MCF 10A (cell line): ENCODE data around the gene BUD31. TPM values are rescaled to one million over a fixed set of nuclear protein-coding genes. Genes with fewer than 3 reads are reported as not detected.

Source experiments
- Bru-seq: library from RNA; stranded (reverse); fragments of 400-500 nt; gene quantifications from one replicate; lab custom pipeline; 2021; lab: Mats Ljungman, UMichigan
- BruChase-seq, 2 experiments: library from RNA; stranded (reverse); fragments of 400-500 nt; gene quantifications; one replicate each; lab custom pipeline; 2021; lab: Mats Ljungman, UMichigan
- BruUV-seq: library from RNA; stranded (reverse); fragments of 400-500 nt; replicated peaks from 2 replicates; lab custom pipeline; 2021; lab: Mats Ljungman, UMichigan
- CTCF ChIA-PET: fragments of 300-600 bp; sonication (Branson Sonifier 250); formaldehyde crosslinking; extraction: SDS; loops from one replicate; lab custom pipeline; 2021; ENCODE audit warnings: antibody characterized with exemption, inconsistent platforms; lab: Yijun Ruan, JAX
- POLR2A ChIA-PET: fragments of 300-600, 350-650 bp; sonication (Branson Sonifier 250); formaldehyde crosslinking; extraction: SDS; loops from one replicate; lab custom pipeline; 2020; ENCODE audit warnings: antibody characterized with exemption, inconsistent platforms; lab: Yijun Ruan, JAX
- DNase-seq: peaks from one replicate; pipeline ENCODE4 v3.0.0-alpha.2; 2018; ENCODE audit not compliant: unreplicated experiment
- H3K27ac Mint-ChIP-seq: one replicate; pipeline ENCODE4 v1.8.0; 2022; ENCODE audit warnings: mild to moderate bottlenecking, low read depth, mixed read lengths; ENCODE audit not compliant: unreplicated experiment
- H3K27me3 Mint-ChIP-seq: one replicate; pipeline ENCODE4 v1.8.0; 2022; ENCODE audit warnings: mixed read lengths; ENCODE audit not compliant: insufficient read depth, unreplicated experiment
- H3K36me3 Mint-ChIP-seq: one replicate; pipeline ENCODE4 v1.8.0; 2022; ENCODE audit warnings: mild to moderate bottlenecking, moderate library complexity, mixed read lengths; ENCODE audit not compliant: insufficient read depth, unreplicated experiment
- H3K4me1 Mint-ChIP-seq: one replicate; pipeline ENCODE4 v1.8.0; 2022; ENCODE audit warnings: mixed read lengths; ENCODE audit not compliant: insufficient read depth, unreplicated experiment
- H3K4me3 Mint-ChIP-seq: one replicate; pipeline ENCODE4 v1.8.0; 2022; ENCODE audit warnings: mild to moderate bottlenecking, moderate library complexity, mixed read lengths; ENCODE audit not compliant: unreplicated experiment
- H3K9me3 Mint-ChIP-seq: one replicate; pipeline ENCODE4 v1.8.0; 2022; ENCODE audit warnings: mixed read lengths; ENCODE audit not compliant: unreplicated experiment
- CTCF ChIP-seq: fragments of 200-600 bp; IDR thresholded peaks from one replicate; pipeline ENCODE4 v1.8.0; 2022; ENCODE audit warnings: antibody characterized with exemption, mild to moderate bottlenecking; ENCODE audit not compliant: unreplicated experiment
- intact Hi-C: fragments of 100-400 bp; cut with micrococcal nuclease; formaldehyde crosslinking; loops from 2 replicates; pipeline ENCODE4 v1.14.1; 2022
- long read RNA-seq: library from polyadenylated mRNA; stranded (forward); transcript quantifications from one replicate; pipeline ENCODE4 v2.0.0, GENCODE V29; 2022
- total RNA-seq: library from RNA; stranded (reverse); gene quantifications from 2 replicates; pipeline ENCODE4 v1.2.3, GENCODE V29; 2022

The BUD31 gene
- total RNA-seq (224 and 262 TPM in 2 replicates), Bru-seq, nascent RNA (percentile 88 among the genes with signal in this experiment), BruChase-seq, experiment 1, labeled RNA remaining after a 6-hour chase (percentile 89 among the genes with signal in this experiment), BruChase-seq, experiment 2, labeled RNA remaining after a 2-hour chase (percentile 84 among the genes with signal in this experiment)
- long read RNA-seq, transcript BUD31-202 (6 exons, 1,139 nt), result major isoform, 289 of 386 reads
- long read RNA-seq, transcript BUD31-201 (6 exons, 1,035 nt), result minor isoform, 48 of 386 reads
- long read RNA-seq, partial matches to known transcripts, result 8 of 386 reads
- long read RNA-seq, other reads (novel, unspliced or antisense), result 41 of 386 reads

- Mint-ChIP-seq H3K36me3 (peaks cover 66% of the 10 kb centered on the region), H3K4me3 (peak within 1 kb of the TSS; percentile 97), H3K27ac (peak within 1 kb of the TSS; percentile 98), H3K4me1 (peaks cover 30% of the 10 kb centered on the region), H3K27me3 (no peaks in the 10 kb centered on the region), H3K9me3 (no peaks in the 10 kb centered on the region)
- CTCF ChIA-PET, result interaction anchor here (0.6 to 1.6 kb wide), 4 partner anchors 10 to 48 kb away, joined by 3 to 6 read pairs (median 4); no protein-coding TSS in a partner anchor
- BruUV-seq, result no TSS peak
- no peak for TF ChIP-seq CTCF
- peak; percentile 91 for DNase-seq
- POLR2A ChIA-PET, result interaction anchor here (0.5 to 4.0 kb wide), 45 partner anchors 9 to 1020 kb away, joined by 3 to 46 read pairs (median 5); partner anchors contain the start of genes ARPC1A, ARPC1B, ATP5MF and CPSF4
- intact Hi-C loops, result loop anchor here (2.0 kb wide), 1 partner anchor 30 kb away; no protein-coding TSS in a partner anchor
Measured at GRCh38 chr7:99408379-99409191, at the start of gene BUD31, which contains the start of gene PDAP1. TSS of gene BUD31 (plus strand) at chr7:99408969. CDS start at chr7:99411093, 2,124 bp downstream. TSS of gene PDAP1 (minus strand) at chr7:99408597. CDS start at chr7:99408548, 49 bp downstream.

- no peaks in the 10 kb centered on the region for H3K4me1 Mint-ChIP-seq
- intact Hi-C loops, result no loop called here
- no peaks in the 10 kb centered on the region for H3K27me3 Mint-ChIP-seq
- CTCF ChIA-PET, result interaction anchor here (0.5 to 1.3 kb wide), 3 partner anchors 12 to 774 kb away, joined by 3 read pairs; no protein-coding TSS in a partner anchor
- POLR2A ChIA-PET, result interaction anchor here (1.1 kb wide), 1 partner anchor 9 kb away, joined by 4 read pairs; no protein-coding TSS in a partner anchor
- no peak overlapping the region for H3K27ac Mint-ChIP-seq
- no peak for DNase-seq
- no TSS peak for BruUV-seq
- H3K36me3 Mint-ChIP-seq, result peaks cover 98% of the 10 kb centered on the region
- no peak for TF ChIP-seq CTCF
- no peaks in the 10 kb centered on the region for H3K9me3 Mint-ChIP-seq
- H3K4me3 Mint-ChIP-seq, result no peak overlapping the region
Measured at GRCh38 chr7:99359465-99360154, 49.2 kb upstream of the BUD31 start.

GRCh38 chr7:99362801-99363200 lies 46.0 kb upstream of the BUD31 start:
- no TSS peak for BruUV-seq
- no peak overlapping the region for H3K27ac Mint-ChIP-seq
- DNase-seq, result no peak
- ChIA-PET CTCF (interaction anchor here (0.6 to 2.2 kb wide), 2 partner anchors 10 to 55 kb away, joined by 3 to 6 read pairs; no protein-coding TSS in a partner anchor), POLR2A (interaction anchor here (0.6 to 1.5 kb wide), 3 partner anchors 29 to 151 kb away, joined by 3 to 5 read pairs (median 3); partner anchors contain the start of genes BUD31 and PDAP1)
- intact Hi-C loops, result no loop called here
- no peaks in the 10 kb centered on the region for H3K27me3 Mint-ChIP-seq
- no peaks in the 10 kb centered on the region for H3K9me3 Mint-ChIP-seq
- peaks cover 88% of the 10 kb centered on the region for H3K36me3 Mint-ChIP-seq
- TF ChIP-seq CTCF, result no peak
- no peaks in the 10 kb centered on the region for H3K4me1 Mint-ChIP-seq
- no peak overlapping the region for H3K4me3 Mint-ChIP-seq
